ENCODE measurements around the gene TTC21B. TPM values are rescaled to one million over a fixed set of nuclear protein-coding genes. Genes with fewer than 3 reads are reported as not detected.

TTC21B gene
- total RNA-seq, 1 experiment from 2014 or later: 20.8 TPM

GRCh38 chr2:165911231-165911630 lies 42.3 kb downstream of the TTC21B start (continued):
- TF ChIP-seq ESRRA (CRISPR knock-in tag; IDR thresholded peaks at IDR 0.05; ENCODE audit: borderline replicate concordance): no peak
- TF ChIP-seq FOXP4 (CRISPR knock-in tag; IDR thresholded peaks at IDR 0.05): no peak
- no peak for TF ChIP-seq E2F5 (CRISPR knock-in tag; IDR thresholded peaks at IDR 0.05)
- no peak for TF ChIP-seq SMAD4 (CRISPR knock-in tag; IDR thresholded peaks at IDR 0.05)
- TF ChIP-seq ZNF121 (CRISPR knock-in tag; IDR thresholded peaks at IDR 0.05): no peak
- TF ChIP-seq FOXJ3 (CRISPR knock-in tag; IDR thresholded peaks at IDR 0.05; ENCODE audit: borderline replicate concordance): no peak
- TF ChIP-seq HMGA2 (CRISPR knock-in tag; IDR thresholded peaks at IDR 0.05): no peak
- TF ChIP-seq TEAD1 (CRISPR knock-in tag; IDR thresholded peaks at IDR 0.05): no peak

DNA sequence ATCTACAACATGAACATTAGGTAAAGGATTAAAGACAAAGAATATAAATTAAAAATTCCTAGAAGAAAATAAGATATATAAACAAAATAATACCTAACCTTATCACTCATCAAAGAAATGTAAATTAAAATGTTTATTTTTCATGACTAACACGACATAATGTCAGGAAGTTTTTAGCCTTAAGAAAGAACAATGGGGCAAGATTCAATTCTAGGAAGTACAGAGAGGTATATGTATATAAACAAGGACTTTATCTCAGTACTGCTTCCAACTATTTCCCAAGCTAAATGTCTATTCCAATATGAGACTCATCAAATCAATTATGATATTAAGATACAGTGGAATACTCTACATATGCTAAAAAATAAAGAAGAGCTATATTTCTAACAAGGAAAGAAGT lies 44.1 kb downstream of the TTC21B start:
- no peaks in the 10 kb centered on the region for H3K9me3 Mint-ChIP-seq
- no peaks in the 10 kb centered on the region for H3K4me1 Mint-ChIP-seq
- peaks cover 21% of the 10 kb centered on the region for H3K36me3 Mint-ChIP-seq
- CTCF ChIA-PET: interaction anchor here (0.7 kb wide), 1 partner anchor 218 kb away, joined by 3 read pairs; the partner anchor contains the start of gene SCN1A
- no peak for DNase-seq (ENCODE audit: low spot score)
- TF ChIP-seq NR1H2 (CRISPR knock-in tag; IDR thresholded peaks at IDR 0.05): no peak
- TF ChIP-seq ZNF671 (CRISPR knock-in tag; IDR thresholded peaks at IDR 0.05): no peak
- no peak for TF ChIP-seq ZNF121 (CRISPR knock-in tag; IDR thresholded peaks at IDR 0.05)
- TF ChIP-seq SMAD4 (CRISPR knock-in tag; IDR thresholded peaks at IDR 0.05): no peak
- TF ChIP-seq, protein P1, sequence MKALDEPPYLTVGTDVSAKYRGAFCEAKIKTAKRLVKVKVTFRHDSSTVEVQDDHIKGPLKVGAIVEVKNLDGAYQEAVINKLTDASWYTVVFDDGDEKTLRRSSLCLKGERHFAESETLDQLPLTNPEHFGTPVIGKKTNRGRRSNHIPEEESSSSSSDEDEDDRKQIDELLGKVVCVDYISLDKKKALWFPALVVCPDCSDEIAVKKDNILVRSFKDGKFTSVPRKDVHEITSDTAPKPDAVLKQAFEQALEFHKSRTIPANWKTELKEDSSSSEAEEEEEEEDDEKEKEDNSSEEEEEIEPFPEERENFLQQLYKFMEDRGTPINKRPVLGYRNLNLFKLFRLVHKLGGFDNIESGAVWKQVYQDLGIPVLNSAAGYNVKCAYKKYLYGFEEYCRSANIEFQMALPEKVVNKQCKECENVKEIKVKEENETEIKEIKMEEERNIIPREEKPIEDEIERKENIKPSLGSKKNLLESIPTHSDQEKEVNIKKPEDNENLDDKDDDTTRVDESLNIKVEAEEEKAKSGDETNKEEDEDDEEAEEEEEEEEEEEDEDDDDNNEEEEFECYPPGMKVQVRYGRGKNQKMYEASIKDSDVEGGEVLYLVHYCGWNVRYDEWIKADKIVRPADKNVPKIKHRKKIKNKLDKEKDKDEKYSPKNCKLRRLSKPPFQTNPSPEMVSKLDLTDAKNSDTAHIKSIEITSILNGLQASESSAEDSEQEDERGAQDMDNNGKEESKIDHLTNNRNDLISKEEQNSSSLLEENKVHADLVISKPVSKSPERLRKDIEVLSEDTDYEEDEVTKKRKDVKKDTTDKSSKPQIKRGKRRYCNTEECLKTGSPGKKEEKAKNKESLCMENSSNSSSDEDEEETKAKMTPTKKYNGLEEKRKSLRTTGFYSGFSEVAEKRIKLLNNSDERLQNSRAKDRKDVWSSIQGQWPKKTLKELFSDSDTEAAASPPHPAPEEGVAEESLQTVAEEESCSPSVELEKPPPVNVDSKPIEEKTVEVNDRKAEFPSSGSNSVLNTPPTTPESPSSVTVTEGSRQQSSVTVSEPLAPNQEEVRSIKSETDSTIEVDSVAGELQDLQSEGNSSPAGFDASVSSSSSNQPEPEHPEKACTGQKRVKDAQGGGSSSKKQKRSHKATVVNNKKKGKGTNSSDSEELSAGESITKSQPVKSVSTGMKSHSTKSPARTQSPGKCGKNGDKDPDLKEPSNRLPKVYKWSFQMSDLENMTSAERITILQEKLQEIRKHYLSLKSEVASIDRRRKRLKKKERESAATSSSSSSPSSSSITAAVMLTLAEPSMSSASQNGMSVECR (CRISPR knock-in tag; IDR thresholded peaks at IDR 0.05; ENCODE audit: borderline replicate concordance): no peak
- TF ChIP-seq, protein P2, sequence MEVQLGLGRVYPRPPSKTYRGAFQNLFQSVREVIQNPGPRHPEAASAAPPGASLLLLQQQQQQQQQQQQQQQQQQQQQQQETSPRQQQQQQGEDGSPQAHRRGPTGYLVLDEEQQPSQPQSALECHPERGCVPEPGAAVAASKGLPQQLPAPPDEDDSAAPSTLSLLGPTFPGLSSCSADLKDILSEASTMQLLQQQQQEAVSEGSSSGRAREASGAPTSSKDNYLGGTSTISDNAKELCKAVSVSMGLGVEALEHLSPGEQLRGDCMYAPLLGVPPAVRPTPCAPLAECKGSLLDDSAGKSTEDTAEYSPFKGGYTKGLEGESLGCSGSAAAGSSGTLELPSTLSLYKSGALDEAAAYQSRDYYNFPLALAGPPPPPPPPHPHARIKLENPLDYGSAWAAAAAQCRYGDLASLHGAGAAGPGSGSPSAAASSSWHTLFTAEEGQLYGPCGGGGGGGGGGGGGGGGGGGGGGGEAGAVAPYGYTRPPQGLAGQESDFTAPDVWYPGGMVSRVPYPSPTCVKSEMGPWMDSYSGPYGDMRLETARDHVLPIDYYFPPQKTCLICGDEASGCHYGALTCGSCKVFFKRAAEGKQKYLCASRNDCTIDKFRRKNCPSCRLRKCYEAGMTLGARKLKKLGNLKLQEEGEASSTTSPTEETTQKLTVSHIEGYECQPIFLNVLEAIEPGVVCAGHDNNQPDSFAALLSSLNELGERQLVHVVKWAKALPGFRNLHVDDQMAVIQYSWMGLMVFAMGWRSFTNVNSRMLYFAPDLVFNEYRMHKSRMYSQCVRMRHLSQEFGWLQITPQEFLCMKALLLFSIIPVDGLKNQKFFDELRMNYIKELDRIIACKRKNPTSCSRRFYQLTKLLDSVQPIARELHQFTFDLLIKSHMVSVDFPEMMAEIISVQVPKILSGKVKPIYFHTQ (CRISPR knock-in tag; IDR thresholded peaks at IDR 0.05): no peak
- no peak for TF ChIP-seq GTF2I (CRISPR knock-in tag; conservative IDR thresholded peaks at IDR 0.05)
- TF ChIP-seq GABPB1 (CRISPR knock-in tag; IDR thresholded peaks at IDR 0.05): no peak
- no peaks in the 10 kb centered on the region for H3K27me3 Mint-ChIP-seq (ENCODE audit: low read depth)
- no peak for ATAC-seq
- no peak overlapping the region for H3K4me3 Mint-ChIP-seq
- POLR2A ChIA-PET: no interaction called here
- no peak overlapping the region for H3K27ac Mint-ChIP-seq

DNA sequence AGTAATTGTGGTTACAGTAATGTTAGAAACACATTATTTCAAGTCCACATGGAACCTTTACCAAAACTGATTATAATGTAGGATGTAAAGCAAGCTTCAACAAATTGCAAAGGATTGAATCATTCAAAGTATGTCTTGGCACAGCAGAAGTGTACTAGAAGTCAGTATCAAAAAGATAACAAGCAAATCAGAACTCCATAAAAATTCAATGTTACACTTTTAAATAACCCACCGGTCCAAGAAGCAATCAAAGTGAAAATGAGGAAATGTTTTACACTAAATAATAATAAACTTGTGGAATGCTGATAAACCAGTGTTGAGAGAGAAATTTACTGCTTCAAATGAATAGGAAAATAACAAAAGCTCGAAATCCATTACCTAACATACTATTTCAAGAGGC lies 47.7 kb downstream of the TTC21B start:
- ChIA-PET CTCF (interaction anchor here (1.8 kb wide), 1 partner anchor 32 kb away, joined by 4 read pairs; no protein-coding TSS in a partner anchor), POLR2A (no interaction called here)
- H3K4me3 Mint-ChIP-seq: no peak overlapping the region
- no peak for TF ChIP-seq TEAD1 (CRISPR knock-in tag; IDR thresholded peaks at IDR 0.05)
- TF ChIP-seq IRF1 (CRISPR knock-in tag; IDR thresholded peaks at IDR 0.05): no peak
- TF ChIP-seq KAT7 (CRISPR knock-in tag; IDR thresholded peaks at IDR 0.05; ENCODE audit: borderline replicate concordance): no peak
- no peak for TF ChIP-seq SOX15 (CRISPR knock-in tag; IDR thresholded peaks at IDR 0.05)
- no peak for TF ChIP-seq RORB (CRISPR knock-in tag; IDR thresholded peaks at IDR 0.05)
- TF ChIP-seq ZNF281 (CRISPR knock-in tag; IDR thresholded peaks at IDR 0.05): no peak
- no peak for TF ChIP-seq IRF2 (CRISPR knock-in tag; IDR thresholded peaks at IDR 0.05; ENCODE audit: borderline replicate concordance, low read depth)
- TF ChIP-seq SMAD4 (CRISPR knock-in tag; IDR thresholded peaks at IDR 0.05): no peak
- H3K36me3 Mint-ChIP-seq: peaks cover 6% of the 10 kb centered on the region
- DNase-seq (ENCODE audit: low spot score): no peak
- no peak overlapping the region for H3K27ac Mint-ChIP-seq
- H3K4me1 Mint-ChIP-seq: no peaks in the 10 kb centered on the region
- ATAC-seq: no peak
- no peaks in the 10 kb centered on the region for H3K9me3 Mint-ChIP-seq
- H3K27me3 Mint-ChIP-seq (ENCODE audit: low read depth): no peaks in the 10 kb centered on the region
